GM06990 (cell line): Measurements from ENCODE around the gene BCL7B.
"Not testable (repeated sequence)": the region's sequence is repeated elsewhere in the genome, so short reads cannot be mapped to it uniquely, and the experiment has no call there.

Experiments used
- DNase-seq: peaks from one replicate; pipeline ENCODE4 v3.0.0-alpha.2; 2011; ENCODE audit not compliant: insufficient read length; ENCODE audit errors: extremely low read depth
- H3K27me3 ChIP-seq: replicated peaks from 2 replicates; pipeline ENCODE4 v1.6.0; 2011; ENCODE audit warnings: low read length; ENCODE audit not compliant: control insufficient read depth, insufficient read depth
- H3K36me3 ChIP-seq: 2 replicates; pipeline ENCODE4 v1.5.1; 2011; ENCODE audit warnings: low read length; ENCODE audit not compliant: control insufficient read depth, insufficient read depth
- H3K4me3 ChIP-seq: replicated peaks from 2 replicates; pipeline ENCODE4 v1.5.1; 2011; ENCODE audit warnings: low read depth, mild to moderate bottlenecking, control low read depth, low read length
- CTCF ChIP-seq: IDR thresholded peaks from 2 replicates; pipeline ENCODE4 v1.5.1; 2011; ENCODE audit warnings: low read length, control low read depth, mild to moderate bottlenecking, inconsistent platforms; ENCODE audit not compliant: insufficient read depth, poor library complexity, severe bottlenecking

The BCL7B gene

GRCh38 chr7:73503229-73503628, 54.3 kb downstream of the BCL7B start:
- no peak for DNase-seq
- H3K4me3 ChIP-seq, result no peak overlapping the region
- H3K36me3 ChIP-seq, result peaks cover 19% of the 10 kb centered on the region
- no peaks in the 10 kb centered on the region for H3K27me3 ChIP-seq
- no peak for TF ChIP-seq CTCF

GRCh38 chr7:73496626-73497025, 60.9 kb downstream of the BCL7B start:
- Histone ChIP-seq H3K36me3 (peaks cover 20% of the 10 kb centered on the region), H3K4me3 (no peak overlapping the region), H3K27me3 (no peaks in the 10 kb centered on the region)
- no peak for DNase-seq
- TF ChIP-seq CTCF, result no peak

GRCh38 chr7:73495507-73495906, 62.0 kb downstream of the BCL7B start:
- H3K36me3 ChIP-seq, result peaks cover 17% of the 10 kb centered on the region
- not testable (repeated sequence) for H3K27me3 ChIP-seq, H3K4me3 ChIP-seq, DNase-seq

GRCh38 chr7:73489976-73490375, 67.5 kb downstream of the BCL7B start:
- TF ChIP-seq CTCF, result no peak
- Histone ChIP-seq H3K4me3 (no peak overlapping the region), H3K36me3 (peaks cover 13% of the 10 kb centered on the region), H3K27me3 (no peaks in the 10 kb centered on the region)
- no peak for DNase-seq

GRCh38 chr7:73487486-73487885, 70.0 kb downstream of the BCL7B start:
- H3K27me3 ChIP-seq, result no peaks in the 10 kb centered on the region
- no peak for TF ChIP-seq CTCF
- no peak for DNase-seq
- peaks cover 9% of the 10 kb centered on the region for H3K36me3 ChIP-seq
- H3K4me3 ChIP-seq, result no peak overlapping the region
